GM19397 (cell line): ENCODE data around the gene IGF1R.
"Not testable (repeated sequence)": the region's sequence is repeated elsewhere in the genome, so short reads cannot be mapped to it uniquely, and the experiment has no call there.

Experiments used
- ATAC-seq: cut with Tn5 transposase; IDR thresholded peaks from one replicate; pipeline ENCODE4 v1.9.1; 2021; ENCODE audit warnings: mild to moderate bottlenecking, moderate library complexity; ENCODE audit not compliant: unreplicated experiment

Gene IGF1R

DNA sequence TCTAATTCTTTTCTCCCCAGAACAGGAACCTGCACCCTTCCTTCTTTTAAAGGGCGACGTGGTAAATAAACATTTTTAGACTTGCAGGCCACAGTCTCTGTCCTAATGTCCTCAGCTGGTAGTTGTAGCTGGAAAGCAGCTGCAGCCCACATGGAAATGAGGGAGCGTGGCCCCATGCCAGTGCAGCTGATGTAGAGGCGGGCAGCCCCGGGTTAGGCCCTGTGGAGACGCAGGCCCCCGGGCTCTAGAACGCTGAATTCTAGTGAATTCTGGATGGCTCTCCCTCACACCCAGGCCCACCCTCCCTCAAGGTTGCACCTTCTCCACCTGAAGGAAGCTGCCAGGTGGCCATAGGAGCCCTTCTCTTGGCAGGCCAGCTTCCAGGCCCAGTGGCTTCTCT is 307.0 kb downstream of the IGF1R start:
- no peak for ATAC-seq

DNA sequence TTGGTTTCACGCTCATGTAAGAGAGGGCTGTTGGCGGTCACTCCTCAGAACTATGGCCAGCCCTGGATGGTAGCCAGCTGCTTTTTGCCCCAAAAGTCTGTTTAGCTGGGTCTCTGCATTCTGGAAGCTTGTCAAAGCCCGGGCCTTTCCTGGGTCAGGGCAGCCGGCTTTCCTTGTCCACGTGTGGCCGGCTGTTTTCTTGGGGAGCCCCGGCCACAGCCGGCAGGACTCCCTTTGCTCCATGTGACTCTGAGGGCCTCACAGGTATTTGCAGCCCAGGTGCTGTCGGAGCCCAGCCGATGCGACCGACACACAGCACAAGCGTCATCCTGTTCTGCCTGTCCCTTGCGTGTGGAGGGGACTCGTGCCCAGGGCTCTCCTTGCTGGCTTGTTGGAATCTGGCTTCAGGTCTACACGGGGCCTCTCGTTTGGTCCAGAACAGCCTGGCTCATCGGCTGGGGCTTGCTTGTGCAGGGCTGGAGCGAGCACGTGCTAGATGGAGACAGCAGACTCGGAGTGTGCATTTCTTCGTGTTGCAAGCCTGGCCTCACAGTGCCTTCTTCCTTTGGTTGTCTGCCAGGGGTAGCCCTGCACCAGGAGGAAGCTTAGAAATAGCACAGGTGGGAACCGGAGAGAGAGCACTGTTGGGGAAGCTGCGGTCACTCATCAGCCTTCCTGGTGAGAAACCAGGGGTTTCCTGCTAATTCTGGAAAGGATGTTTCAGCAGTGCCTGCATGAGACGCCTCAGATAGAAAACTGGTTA is 307.8 kb downstream of the IGF1R start:
- no peak for ATAC-seq

DNA sequence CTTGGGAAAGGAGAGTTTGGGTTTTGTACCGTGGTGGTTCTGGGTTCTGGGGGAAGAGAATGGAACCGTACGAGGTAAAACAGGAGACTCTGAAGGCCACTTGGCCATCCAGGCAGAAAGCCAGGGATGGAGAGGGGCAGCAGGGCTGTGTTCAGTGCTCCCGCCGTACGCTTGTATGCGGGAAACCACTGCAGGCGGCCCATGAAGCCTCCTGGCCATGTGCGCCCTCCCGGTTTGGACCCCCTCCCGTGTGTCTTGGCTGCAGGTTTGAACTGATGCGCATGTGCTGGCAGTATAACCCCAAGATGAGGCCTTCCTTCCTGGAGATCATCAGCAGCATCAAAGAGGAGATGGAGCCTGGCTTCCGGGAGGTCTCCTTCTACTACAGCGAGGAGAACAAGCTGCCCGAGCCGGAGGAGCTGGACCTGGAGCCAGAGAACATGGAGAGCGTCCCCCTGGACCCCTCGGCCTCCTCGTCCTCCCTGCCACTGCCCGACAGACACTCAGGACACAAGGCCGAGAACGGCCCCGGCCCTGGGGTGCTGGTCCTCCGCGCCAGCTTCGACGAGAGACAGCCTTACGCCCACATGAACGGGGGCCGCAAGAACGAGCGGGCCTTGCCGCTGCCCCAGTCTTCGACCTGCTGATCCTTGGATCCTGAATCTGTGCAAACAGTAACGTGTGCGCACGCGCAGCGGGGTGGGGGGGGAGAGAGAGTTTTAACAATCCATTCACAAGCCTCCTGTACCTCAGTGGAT is 308.6 kb downstream of the IGF1R start:
- no peak for ATAC-seq

DNA sequence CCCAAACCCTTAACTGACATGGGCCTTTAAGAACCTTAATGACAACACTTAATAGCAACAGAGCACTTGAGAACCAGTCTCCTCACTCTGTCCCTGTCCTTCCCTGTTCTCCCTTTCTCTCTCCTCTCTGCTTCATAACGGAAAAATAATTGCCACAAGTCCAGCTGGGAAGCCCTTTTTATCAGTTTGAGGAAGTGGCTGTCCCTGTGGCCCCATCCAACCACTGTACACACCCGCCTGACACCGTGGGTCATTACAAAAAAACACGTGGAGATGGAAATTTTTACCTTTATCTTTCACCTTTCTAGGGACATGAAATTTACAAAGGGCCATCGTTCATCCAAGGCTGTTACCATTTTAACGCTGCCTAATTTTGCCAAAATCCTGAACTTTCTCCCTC is 309.3 kb downstream of the IGF1R start:
- ATAC-seq, result no peak

DNA sequence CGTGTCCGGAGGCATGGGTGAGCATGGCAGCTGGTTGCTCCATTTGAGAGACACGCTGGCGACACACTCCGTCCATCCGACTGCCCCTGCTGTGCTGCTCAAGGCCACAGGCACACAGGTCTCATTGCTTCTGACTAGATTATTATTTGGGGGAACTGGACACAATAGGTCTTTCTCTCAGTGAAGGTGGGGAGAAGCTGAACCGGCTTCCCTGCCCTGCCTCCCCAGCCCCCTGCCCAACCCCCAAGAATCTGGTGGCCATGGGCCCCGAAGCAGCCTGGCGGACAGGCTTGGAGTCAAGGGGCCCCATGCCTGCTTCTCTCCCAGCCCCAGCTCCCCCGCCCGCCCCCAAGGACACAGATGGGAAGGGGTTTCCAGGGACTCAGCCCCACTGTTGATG is 309.7 kb downstream of the IGF1R start:
- no peak for ATAC-seq

DNA sequence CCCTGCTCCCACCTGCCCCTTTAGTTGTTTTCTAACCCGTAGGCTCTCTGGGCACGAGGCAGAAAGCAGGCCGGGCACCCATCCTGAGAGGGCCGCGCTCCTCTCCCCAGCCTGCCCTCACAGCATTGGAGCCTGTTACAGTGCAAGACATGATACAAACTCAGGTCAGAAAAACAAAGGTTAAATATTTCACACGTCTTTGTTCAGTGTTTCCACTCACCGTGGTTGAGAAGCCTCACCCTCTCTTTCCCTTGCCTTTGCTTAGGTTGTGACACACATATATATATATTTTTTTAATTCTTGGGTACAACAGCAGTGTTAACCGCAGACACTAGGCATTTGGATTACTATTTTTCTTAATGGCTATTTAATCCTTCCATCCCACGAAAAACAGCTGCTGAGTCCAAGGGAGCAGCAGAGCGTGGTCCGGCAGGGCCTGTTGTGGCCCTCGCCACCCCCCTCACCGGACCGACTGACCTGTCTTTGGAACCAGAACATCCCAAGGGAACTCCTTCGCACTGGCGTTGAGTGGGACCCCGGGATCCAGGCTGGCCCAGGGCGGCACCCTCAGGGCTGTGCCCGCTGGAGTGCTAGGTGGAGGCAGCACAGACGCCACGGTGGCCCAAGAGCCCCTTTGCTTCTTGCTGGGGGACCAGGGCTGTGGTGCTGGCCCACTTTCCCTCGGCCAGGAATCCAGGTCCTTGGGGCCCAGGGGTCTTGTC is 310.7 kb downstream of the IGF1R start:
- ATAC-seq, result no peak

DNA sequence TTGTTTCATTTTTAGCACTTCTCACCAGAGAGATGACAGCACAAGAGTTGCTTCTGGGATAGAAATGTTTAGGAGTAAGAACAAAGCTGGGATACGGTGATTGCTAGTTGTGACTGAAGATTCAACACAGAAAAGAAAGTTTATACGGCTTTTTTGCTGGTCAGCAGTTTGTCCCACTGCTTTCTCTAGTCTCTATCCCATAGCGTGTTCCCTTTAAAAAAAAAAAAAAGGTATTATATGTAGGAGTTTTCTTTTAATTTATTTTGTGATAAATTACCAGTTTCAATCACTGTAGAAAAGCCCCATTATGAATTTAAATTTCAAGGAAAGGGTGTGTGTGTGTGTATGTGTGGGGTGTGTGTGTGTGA is 311.3 kb downstream of the IGF1R start:
- ATAC-seq, result no peak

DNA sequence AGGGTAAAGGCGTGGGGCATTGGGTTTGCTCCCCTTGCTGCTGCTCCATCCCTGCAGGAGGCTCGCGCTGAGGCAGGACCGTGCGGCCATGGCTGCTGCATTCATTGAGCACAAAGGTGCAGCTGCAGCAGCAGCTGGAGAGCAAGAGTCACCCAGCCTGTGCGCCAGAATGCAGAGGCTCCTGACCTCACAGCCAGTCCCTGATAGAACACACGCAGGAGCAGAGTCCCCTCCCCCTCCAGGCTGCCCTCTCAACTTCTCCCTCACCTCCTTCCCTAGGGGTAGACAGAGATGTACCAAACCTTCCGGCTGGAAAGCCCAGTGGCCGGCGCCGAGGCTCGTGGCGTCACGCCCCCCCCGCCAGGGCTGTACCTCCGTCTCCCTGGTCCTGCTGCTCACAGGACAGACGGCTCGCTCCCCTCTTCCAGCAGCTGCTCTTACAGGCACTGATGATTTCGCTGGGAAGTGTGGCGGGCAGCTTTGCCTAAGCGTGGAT is 312.3 kb downstream of the IGF1R start:
- no peak for ATAC-seq

DNA sequence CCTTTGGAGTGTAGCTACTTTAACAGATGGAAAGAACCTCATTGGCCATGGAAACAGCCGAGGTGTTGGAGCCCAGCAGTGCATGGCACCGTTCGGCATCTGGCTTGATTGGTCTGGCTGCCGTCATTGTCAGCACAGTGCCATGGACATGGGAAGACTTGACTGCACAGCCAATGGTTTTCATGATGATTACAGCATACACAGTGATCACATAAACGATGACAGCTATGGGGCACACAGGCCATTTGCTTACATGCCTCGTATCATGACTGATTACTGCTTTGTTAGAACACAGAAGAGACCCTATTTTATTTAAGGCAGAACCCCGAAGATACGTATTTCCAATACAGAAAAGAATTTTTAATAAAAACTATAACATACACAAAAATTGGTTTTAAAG is 315.1 kb downstream of the IGF1R start:
- no peak for ATAC-seq

DNA sequence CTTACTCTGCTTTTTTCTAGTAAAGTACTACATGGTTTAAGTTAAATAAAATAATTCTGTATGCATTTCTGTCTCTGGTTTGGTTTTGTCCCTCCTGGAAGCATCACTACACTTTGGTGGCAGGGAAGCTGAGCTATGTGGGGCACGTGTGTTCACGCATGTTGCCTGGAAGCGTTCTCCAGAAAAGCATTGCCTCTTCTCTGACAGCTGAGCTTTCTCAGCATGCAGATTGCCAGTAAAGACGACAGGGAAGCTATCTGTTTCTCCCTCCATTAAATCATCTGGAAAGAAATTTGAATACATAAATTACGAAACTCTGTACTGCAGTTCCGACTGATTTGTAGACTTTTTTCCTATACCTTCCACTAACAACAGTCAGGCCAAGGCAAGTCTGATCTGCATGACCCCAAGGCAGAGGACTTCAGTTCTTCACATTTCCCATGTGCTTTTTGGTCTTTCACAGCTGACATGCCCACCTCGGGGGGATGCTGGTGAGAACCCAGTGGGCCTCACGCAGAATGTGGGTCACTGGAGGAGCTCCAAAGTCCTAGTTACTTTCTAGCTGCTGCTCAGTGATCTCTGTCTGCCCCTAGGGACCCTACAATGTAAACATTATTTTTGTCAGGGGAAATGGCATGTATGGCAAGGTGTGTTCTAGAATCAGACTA is 316.3 kb downstream of the IGF1R start:
- no peak for ATAC-seq

DNA sequence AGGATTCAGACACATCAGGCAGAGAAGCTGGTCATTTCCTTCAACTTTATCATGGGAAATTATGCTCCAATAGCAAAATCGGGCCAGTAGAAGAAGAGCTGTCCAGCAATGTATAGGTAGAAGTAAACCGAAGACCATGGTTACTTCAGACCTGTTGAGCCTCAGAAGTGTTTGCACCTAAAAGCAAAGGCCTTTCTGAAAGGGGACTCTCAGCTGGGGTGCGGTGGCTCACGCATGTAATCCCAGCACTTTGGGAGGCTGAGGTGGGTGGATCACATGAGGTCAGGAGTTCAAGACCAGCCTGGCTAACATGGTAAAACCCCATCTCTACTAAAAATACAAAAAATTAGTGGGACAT is 316.8 kb downstream of the IGF1R start:
- ATAC-seq, result not testable (repeated sequence)

DNA sequence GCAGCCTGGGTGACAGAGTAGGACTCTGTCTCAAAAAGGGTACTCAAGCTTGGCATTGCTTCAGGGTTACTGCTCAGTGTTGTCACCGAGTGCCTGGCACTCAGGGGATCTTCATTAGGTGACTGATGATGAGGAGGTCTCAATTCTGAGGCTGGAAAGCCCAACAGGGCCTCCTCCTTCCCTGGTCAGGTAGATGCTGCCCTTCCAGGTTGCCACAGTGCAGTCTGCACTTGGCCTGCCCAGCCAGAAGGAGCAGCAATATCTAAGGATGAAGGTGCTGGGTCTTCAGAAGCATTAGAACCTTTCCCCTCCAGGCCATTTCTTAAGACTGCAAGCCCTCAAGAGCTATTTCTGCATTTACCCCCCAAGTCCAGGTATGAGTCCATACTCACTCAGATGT is 317.3 kb downstream of the IGF1R start:
- ATAC-seq, result no peak

DNA sequence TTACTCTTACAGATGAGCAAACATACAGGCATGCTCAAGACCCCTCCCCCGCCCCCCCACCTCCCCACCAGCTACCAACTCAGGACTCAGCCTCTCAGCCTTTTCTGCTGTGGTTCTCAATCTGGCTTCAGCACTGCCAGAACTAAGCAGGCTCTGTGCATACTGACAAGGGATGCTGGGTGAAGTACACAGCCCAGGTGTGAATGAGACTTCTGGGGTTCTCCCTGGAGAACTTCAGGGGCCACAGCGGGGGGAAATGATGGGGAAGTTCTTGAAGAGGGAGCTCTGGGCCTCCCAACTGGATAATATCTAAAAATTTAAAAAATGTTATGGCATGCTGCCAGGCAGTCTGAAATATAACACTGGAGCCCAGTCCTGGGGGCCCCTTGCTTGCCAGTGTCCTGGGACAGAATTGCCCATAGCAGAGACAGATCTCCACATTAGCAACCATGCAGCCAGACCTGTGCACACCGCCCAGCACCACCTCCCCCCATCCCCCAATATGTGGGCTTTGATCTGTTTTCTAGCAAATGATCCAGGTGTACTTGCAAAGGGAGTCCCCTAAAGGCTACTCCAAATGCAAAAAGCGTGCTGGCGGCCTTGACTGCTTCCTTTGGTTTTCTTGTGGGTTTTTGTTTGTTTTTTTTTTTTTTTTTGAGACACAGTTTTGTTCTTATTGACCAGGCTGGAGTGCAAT is 317.9 kb downstream of the IGF1R start:
- no peak for ATAC-seq

DNA sequence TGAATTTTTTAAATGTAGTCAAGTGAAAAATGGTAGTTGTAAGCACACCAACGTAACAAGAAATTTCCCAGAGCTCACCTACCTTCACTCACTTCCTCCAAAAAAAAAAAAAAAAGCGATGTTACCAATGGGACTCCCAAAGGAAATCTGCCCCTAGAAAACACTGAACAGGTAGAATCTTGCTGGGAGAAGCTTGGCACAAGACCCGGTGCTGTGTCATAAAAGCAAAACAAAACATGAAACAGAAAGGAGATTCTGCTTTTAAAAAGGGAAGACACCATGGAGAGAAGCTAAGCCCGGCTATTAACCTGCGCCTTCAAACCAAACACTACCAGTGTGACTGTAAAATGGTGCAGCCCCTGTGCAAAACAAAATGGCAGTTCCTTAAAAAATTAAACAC is 318.8 kb downstream of the IGF1R start:
- ATAC-seq, result no peak

DNA sequence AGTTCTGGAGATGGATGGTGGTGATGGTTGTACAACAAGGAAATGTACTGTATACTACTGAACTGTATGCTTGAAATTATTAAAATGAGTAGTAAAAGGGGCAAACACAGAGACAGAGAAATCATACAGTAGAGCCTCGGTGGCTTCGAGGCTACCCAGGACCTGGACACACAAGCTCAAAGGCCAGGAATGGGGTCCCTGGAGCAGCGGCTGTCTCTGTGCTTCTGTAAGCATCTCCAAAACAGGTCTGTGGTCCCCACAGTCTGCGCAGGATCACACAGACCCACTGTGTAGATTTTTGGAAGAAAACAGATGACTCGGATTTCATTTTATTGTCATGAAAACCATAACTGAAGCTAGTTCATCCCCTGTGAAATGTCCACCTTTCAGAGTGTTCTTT is 319.6 kb downstream of the IGF1R start:
- no peak for ATAC-seq

DNA sequence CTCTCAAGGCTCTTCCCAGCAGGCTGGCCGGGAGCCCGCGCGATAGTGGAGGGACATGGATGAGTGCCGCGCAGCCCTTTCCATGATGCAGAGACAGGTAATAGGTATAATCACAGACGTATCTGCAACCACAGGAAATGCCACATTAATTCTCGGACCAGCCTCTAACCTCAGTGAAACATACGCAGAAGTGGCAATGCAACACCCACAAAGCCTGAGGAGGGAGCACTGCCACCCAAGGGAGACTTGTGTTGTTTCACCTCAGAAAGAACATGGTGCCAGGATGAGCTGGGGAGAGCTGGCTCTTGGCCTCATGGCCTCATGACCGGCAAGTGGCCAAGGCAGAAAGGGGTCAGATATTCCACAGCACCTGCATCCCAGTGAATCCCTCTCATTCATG is 320.2 kb downstream of the IGF1R start:
- no peak for ATAC-seq

DNA sequence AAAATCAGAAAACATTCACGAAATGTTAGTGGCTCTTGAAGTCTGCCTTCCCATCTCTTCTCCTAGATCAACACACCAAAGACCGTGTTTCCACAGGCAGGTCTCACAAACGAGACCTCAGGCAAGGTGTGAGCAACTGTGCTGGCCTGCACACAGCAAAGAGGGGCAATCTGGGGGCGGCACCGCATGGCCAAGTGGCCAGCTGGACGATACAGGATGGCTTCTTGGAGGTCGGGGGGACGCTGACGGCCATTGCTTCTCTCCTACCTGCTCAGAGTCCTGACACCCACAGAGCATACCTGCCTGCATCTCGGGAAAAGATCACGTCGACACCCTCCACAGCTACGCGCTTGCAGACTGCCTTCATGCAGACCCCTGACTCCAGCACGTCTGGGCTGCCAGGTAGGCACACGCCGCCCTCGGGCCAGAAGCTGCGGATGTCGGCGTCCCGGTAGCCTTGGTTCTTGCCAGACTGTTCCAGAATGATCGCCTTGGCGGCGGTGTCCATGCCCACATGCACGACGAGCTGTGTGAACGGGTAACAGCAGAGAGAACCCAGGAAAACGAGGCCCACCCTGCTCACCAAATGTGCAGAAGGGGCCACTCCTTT is 320.9 kb downstream of the IGF1R start:
- no peak for ATAC-seq

DNA sequence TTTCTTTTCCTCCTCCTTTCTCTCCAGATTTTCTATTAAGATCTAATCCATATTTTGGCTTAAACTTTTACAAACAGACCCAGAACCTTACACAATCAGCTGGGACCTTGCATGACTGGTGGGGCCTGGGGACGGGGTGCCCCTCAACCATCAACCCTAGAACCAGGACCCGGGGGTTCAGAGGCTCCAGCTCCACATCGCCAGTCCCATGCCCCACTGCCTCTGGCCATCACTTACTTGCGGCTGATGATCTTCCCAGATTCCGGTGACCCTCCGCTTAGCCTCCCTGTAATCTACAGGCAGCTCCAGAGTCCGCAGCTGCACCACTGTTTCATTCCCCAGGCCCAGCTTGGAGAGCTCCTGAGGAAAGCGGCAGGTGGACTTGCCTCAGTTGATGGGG is 322.5 kb downstream of the IGF1R start:
- no peak for ATAC-seq

DNA sequence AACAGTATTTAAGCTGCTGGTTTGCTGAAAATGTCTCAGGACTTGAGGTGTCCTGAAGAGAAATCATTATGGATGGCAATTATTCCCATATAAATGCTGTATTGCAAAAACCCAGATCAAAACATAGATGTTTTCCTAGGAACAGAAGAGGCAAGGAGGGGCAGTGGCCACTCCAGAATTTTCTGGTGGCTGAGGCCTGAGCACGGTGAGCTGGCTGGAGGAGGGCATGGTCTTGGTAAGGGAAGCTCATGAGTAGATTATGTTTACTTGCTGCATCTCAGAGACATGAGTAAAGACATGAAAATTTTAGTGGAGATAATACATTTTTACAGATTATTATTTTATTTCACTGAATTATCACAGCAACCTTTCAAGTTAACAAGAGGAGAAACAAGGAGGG is 328.2 kb downstream of the IGF1R start:
- no peak for ATAC-seq

DNA sequence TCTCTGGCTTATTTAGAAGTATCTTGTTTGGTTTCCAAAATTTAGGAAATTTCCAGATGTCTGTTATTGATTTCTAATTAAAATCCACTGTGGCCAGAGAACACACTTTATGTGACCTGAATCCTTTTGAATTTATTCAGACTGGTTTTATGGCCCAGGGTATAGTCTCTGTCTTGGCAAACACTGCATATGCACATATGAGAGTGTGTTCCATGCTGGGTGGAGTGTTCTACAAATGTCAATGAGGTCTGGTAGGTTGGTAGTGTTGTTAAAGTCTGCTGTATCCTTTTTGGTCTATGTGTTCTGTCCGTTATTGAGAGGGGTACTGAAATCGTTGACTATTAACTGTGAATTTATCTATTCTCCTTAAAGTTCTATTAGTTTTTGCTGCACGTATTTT is 329.1 kb downstream of the IGF1R start:
- ATAC-seq, result no peak
